ENCODE measurements around the gene SAP30BP. TPM values are rescaled to one million over a fixed set of nuclear protein-coding genes. Genes with fewer than 3 reads are reported as not detected.
A peak's percentile ranks its signal among the peaks of the same experiment; 100 is the strongest.

Gene SAP30BP
- total RNA-seq, 1 experiment from 2014 or later: 89.7 TPM

DNA sequence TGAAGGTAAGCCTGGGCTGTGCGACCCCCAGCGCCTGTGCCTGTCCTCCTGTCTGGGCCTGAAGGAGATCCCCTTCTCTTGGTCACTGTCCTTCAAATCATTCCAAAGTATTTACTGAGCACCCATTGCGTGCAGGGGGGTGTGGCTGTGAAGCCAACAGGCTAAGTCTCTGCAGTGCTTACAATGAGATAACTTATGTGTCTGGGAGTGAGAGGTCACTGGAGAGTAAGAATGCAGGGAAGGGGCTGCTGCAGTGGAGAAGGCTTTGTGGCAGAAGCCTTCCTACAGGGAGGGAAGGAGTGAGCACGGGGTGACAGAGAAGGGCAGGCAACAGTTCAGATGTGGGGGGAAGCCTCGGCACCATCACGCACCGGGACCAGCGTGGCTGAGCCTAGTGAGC is 45.1 kb upstream of the SAP30BP start:
- WGBS (ENCODE audit: extremely low coverage, insufficient read length, low lambda C conversion rate): no CpG with 5 or more reads among the region's 8 CpGs
- Histone ChIP-seq H2BK120ac (ENCODE audit: low read depth, low read length, poor library complexity, severe bottlenecking) (no peak overlapping the region), H3T11ph (ENCODE audit: low read length) (no peak overlapping the region), H3K23ac (ENCODE audit: insufficient read length, low read depth, low read length) (no peak overlapping the region), H3K18ac (ENCODE audit: insufficient read length, low read depth, low read length) (no peak overlapping the region), H3K9me3 (ENCODE audit: control insufficient read depth, low read depth, low read length) (no peaks in the 10 kb centered on the region), H3K4me2 (ENCODE audit: insufficient read depth, insufficient read length, low read length) (no peak overlapping the region), H2AFZ (ENCODE audit: low read length) (no peak overlapping the region), H4K91ac (ENCODE audit: insufficient read length, low read depth, low read length) (no peak overlapping the region), H3K14ac (ENCODE audit: insufficient read depth, low read length) (no peak overlapping the region), H3K27ac (ENCODE audit: insufficient read length, low read depth, low read length) (no peak overlapping the region), H4K8ac (replicated peaks; ENCODE audit: insufficient read length, low read depth, low read length) (no peak overlapping the region), H3K27me3 (ENCODE audit: insufficient read depth, low read length) (no peaks in the 10 kb centered on the region; the same call in 1 of the 2 replicates), H3K79me2 (ENCODE audit: insufficient read depth, low read length) (no peaks in the 10 kb centered on the region), H3K4me1 (ENCODE audit: insufficient read depth, low read length) (no peaks in the 10 kb centered on the region), H2BK20ac (ENCODE audit: low read depth, low read length, poor library complexity, severe bottlenecking) (no peak overlapping the region), H3K9ac (ENCODE audit: extremely low read depth, insufficient read length, low read length) (no peak overlapping the region), H4K5ac (ENCODE audit: insufficient read length, low read depth, low read length) (no peak overlapping the region), H3K79me1 (ENCODE audit: insufficient read depth, low read depth, low read length, poor library complexity, severe bottlenecking) (no peaks in the 10 kb centered on the region), H3K23me2 (ENCODE audit: insufficient read length, low read depth, low read length, poor library complexity, severe bottlenecking) (no peaks in the 10 kb centered on the region), H2BK5ac (ENCODE audit: insufficient read length, low read length) (no peak overlapping the region), H2AK5ac (ENCODE audit: insufficient read length, low read length) (no peak overlapping the region), H2BK12ac (ENCODE audit: insufficient read length, low read depth, low read length) (no peak overlapping the region), H3K4ac (ENCODE audit: low read depth, low read length) (no peak overlapping the region), H4K20me1 (ENCODE audit: control insufficient read depth, insufficient read depth, insufficient read length) (no peaks in the 10 kb centered on the region), H3K56ac (ENCODE audit: insufficient read length, low read depth, low read length) (no peak overlapping the region), H2BK15ac (ENCODE audit: low read depth, low read length) (no peak overlapping the region)
- Mint-ChIP-seq H3K4me3 (no peak overlapping the region), H3K4me1 (peaks cover 0 to 5% of the 10 kb centered on the region in 2 experiments; a peak in 1 of 4 replicates), H3K36me3 (ENCODE audit: insufficient read depth in 1 of 3, low read depth in 3 of 3) (0 out of 7 replicates have a peak, but pooled peaks cover 0 to 3% (median 0%) of the 10 kb centered on the region in 3 experiments), H3K27ac (peak overlapping the region in 2 of 3 experiments; percentile 2 to 8; a peak in 1 of 7 replicates), H3K27me3 (ENCODE audit: low read depth) (peaks cover 8% of the 10 kb centered on the region), H3K9me3 (no peaks in the 10 kb centered on the region)
- TF ChIP-seq, protein P1, sequence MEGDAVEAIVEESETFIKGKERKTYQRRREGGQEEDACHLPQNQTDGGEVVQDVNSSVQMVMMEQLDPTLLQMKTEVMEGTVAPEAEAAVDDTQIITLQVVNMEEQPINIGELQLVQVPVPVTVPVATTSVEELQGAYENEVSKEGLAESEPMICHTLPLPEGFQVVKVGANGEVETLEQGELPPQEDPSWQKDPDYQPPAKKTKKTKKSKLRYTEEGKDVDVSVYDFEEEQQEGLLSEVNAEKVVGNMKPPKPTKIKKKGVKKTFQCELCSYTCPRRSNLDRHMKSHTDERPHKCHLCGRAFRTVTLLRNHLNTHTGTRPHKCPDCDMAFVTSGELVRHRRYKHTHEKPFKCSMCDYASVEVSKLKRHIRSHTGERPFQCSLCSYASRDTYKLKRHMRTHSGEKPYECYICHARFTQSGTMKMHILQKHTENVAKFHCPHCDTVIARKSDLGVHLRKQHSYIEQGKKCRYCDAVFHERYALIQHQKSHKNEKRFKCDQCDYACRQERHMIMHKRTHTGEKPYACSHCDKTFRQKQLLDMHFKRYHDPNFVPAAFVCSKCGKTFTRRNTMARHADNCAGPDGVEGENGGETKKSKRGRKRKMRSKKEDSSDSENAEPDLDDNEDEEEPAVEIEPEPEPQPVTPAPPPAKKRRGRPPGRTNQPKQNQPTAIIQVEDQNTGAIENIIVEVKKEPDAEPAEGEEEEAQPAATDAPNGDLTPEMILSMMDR (conservative IDR thresholded peaks at IDR 0.05): no peak
- DNase-seq: no peak

Measured in H9 (cell line).